Measurements from ENCODE around the gene GGA1. TPM values are rescaled to one million over a fixed set of nuclear protein-coding genes. Genes with fewer than 3 reads are reported as not detected.

GGA1 gene
- polyA plus RNA-seq, 1 of the 3 experiments (the other 2 are of a cell fraction) = 81.1 TPM

DNA sequence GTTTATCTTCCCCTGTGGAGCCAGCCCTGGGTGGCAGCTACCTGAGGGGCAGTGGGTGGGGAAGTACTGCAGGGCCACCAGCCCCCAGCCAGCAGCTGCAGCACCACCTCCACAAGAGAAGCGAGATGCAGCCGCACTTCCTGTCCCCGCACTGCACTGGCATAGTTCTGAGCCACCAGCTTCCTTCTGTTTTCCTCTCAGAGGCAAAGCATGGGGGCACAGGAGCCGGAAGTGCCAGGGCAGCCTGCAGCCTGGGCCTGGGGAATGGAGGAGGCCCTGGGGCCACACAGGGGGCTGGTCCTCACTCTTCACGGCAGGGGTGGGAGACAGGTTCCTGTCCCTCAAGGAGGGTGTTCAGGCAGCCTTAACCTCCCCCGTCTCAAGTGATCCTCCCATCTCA, 18.9 kb downstream of the GGA1 start:
- no peaks in the 10 kb centered on the region for H3K9me2 ChIP-seq
- peaks cover 0 to 9% of the 10 kb centered on the region in 2 experiments; a peak in 1 of 4 replicates for H3K4me1 ChIP-seq (ENCODE audit: control insufficient read depth in 1 of 2, insufficient read depth in 2 of 2, low read depth in 1 of 2, low read length in 1 of 2)
- H3K9ac ChIP-seq = no peak overlapping the region
- H3K4me3 ChIP-seq (ENCODE audit: low read depth in 2 of 2, low read length in 1 of 2) = no peak overlapping the region
- no peaks in the 10 kb centered on the region for H3K9me3 ChIP-seq
- peaks cover 8% of the 10 kb centered on the region for H3F3A ChIP-seq (replicated peaks; ENCODE audit: insufficient read depth)
- H3K79me2 ChIP-seq (ENCODE audit: insufficient read depth) = no peaks in the 10 kb centered on the region
- no peaks in the 10 kb centered on the region for H3K27me3 ChIP-seq (ENCODE audit: insufficient read depth)
- no peak overlapping the region for H3K27ac ChIP-seq (ENCODE audit: low read depth in 2 of 2, low read length in 1 of 2)
- no peak for TF ChIP-seq REST (IDR thresholded peaks at IDR 0.05; ENCODE audit: low read depth, low read length)
- TF ChIP-seq MEF2A (IDR thresholded peaks at IDR 0.05; ENCODE audit: borderline replicate concordance, low read depth) = no peak
- TF ChIP-seq, protein P1, sequence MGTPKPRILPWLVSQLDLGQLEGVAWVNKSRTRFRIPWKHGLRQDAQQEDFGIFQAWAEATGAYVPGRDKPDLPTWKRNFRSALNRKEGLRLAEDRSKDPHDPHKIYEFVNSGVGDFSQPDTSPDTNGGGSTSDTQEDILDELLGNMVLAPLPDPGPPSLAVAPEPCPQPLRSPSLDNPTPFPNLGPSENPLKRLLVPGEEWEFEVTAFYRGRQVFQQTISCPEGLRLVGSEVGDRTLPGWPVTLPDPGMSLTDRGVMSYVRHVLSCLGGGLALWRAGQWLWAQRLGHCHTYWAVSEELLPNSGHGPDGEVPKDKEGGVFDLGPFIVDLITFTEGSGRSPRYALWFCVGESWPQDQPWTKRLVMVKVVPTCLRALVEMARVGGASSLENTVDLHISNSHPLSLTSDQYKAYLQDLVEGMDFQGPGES (IDR thresholded peaks at IDR 0.05; ENCODE audit: low read depth, low read length) = no peak
- TF ChIP-seq GABPA (IDR thresholded peaks at IDR 0.05; ENCODE audit: low read depth) = no peak
- no peak for TF ChIP-seq USF1 (IDR thresholded peaks at IDR 0.05; ENCODE audit: borderline replicate concordance, low read depth)
- TF ChIP-seq MXI1 (IDR thresholded peaks at IDR 0.05; ENCODE audit: low read depth, low read length) = no peak
- H4K20me1 ChIP-seq (ENCODE audit: insufficient read depth) = no peaks in the 10 kb centered on the region
- no peak for DNase-seq
- H3K4me2 ChIP-seq = no peak overlapping the region
- ChIA-PET CTCF (interaction anchor here (1.0 to 34.3 kb wide), 6 partner anchors 9 to 155 kb away, joined by 3 to 898 read pairs (median 6); partner anchors contain the start of genes LGALS1, NOL12, PDXP and SH3BP1), POLR2A (interaction anchor here (0.8 to 1.8 kb wide), 2 partner anchors 10 to 31 kb away, joined by 3 to 6 read pairs; partner anchors contain the start of gene PDXP)
- peaks cover 5 to 39% of the 10 kb centered on the region in 2 experiments for H3K36me3 ChIP-seq (replicated peaks in 1 of 2; ENCODE audit: control insufficient read depth in 1 of 2, insufficient read depth in 2 of 2, low read length in 1 of 2)
- WGBS (ENCODE audit: low lambda C conversion rate) = 90% methylated on average over 2 of the region's 6 CpGs
- H2AFZ ChIP-seq (ENCODE audit: low read depth) = no peak overlapping the region

GRCh38 chr22:37628830-37629229, 20.2 kb downstream of the GGA1 start:
- no peak for TF ChIP-seq POLR2AphosphoS5 (IDR thresholded peaks at IDR 0.05; ENCODE audit: low read depth, low read length)
- no peak for TF ChIP-seq SMC3 (IDR thresholded peaks at IDR 0.05; ENCODE audit: low read depth, low read length)
- TF ChIP-seq SIN3A (IDR thresholded peaks at IDR 0.05; ENCODE audit: borderline replicate concordance, low read depth, low read length) = no peak
- no peak for TF ChIP-seq MXI1 (IDR thresholded peaks at IDR 0.05; ENCODE audit: low read depth, low read length)
- TF ChIP-seq RAD21 (IDR thresholded peaks at IDR 0.05; ENCODE audit: low read length) = no peak
- TF ChIP-seq REST (IDR thresholded peaks at IDR 0.05; ENCODE audit: low read depth, low read length) = no peak
- Histone ChIP-seq H3K9me2 (no peaks in the 10 kb centered on the region), H3K27me3 (ENCODE audit: insufficient read depth) (no peaks in the 10 kb centered on the region), H3K79me2 (ENCODE audit: insufficient read depth) (no peaks in the 10 kb centered on the region), H3K9ac (no peak overlapping the region), H3K27ac (ENCODE audit: low read depth in 2 of 2, low read length in 1 of 2) (no peak overlapping the region; a peak in 1 of 4 replicates), H2AFZ (ENCODE audit: low read depth) (no peak overlapping the region), H3K9me3 (no peaks in the 10 kb centered on the region), H3F3A (replicated peaks; ENCODE audit: insufficient read depth) (peaks cover 12% of the 10 kb centered on the region), H3K4me2 (no peak overlapping the region), H4K20me1 (ENCODE audit: insufficient read depth) (no peaks in the 10 kb centered on the region), H3K4me1 (ENCODE audit: control insufficient read depth in 1 of 2, insufficient read depth in 2 of 2, low read depth in 1 of 2, low read length in 1 of 2) (peaks cover 8 to 20% of the 10 kb centered on the region in 2 experiments), H3K36me3 (replicated peaks in 1 of 2; ENCODE audit: control insufficient read depth in 1 of 2, insufficient read depth in 2 of 2, low read length in 1 of 2) (peaks cover 5 to 39% of the 10 kb centered on the region in 2 experiments), H3K4me3 (ENCODE audit: low read depth in 2 of 2, low read length in 1 of 2) (no peak overlapping the region)
- DNase-seq = no peak
- WGBS (ENCODE audit: low lambda C conversion rate) = 86% methylated on average over 1 of the region's 8 CpGs
- ChIA-PET CTCF (interaction anchor here (1.0 to 34.3 kb wide), 5 partner anchors 8 to 40 kb away, joined by 3 to 898 read pairs (median 9); partner anchors contain the start of genes LGALS1, NOL12 and PDXP), POLR2A (interaction anchor here (0.6 kb wide), 1 partner anchor 235 kb away, joined by 3 read pairs; no protein-coding TSS in a partner anchor)
